Ureter (tissue), 1 donor: ENCODE measurements around the gene FOXD3. TPM values are rescaled to one million over a fixed set of nuclear protein-coding genes. Genes with fewer than 3 reads are reported as not detected.

Source experiments
- DNase-seq: peaks from one replicate; pipeline ENCODE4 v3.0.0-alpha.2; 2020; ENCODE audit warnings: low spot score
- total RNA-seq: library from RNA; stranded (reverse); gene quantifications from one replicate; pipeline ENCODE4 v1.2.4, GENCODE V29; 2023
- donor health status: DM: yes; HTN: yes; CAD: no.

FOXD3 gene
- total RNA-seq: not detected

GRCh38 chr1:63322114-63322943 lies at the start of gene FOXD3:
Gene FOXD3, plus strand, starts transcription at chr1:63322567. Its CDS starts 492 bp downstream, at chr1:63323059.
- no peak for DNase-seq

GRCh38 chr1:63272811-63273210 lies 49.6 kb upstream of the FOXD3 start:
- no peak for DNase-seq

- DNase-seq: no peak
Observed at GRCh38 chr1:63274371-63274770, 48.0 kb upstream of the FOXD3 start.

- DNase-seq: no peak
Observed at GRCh38 chr1:63274979-63275378, 47.4 kb upstream of the FOXD3 start.

GRCh38 chr1:63276624-63277023 lies 45.7 kb upstream of the FOXD3 start:
- DNase-seq: no peak

GRCh38 chr1:63277195-63278192 lies 44.9 kb upstream of the FOXD3 start:
- DNase-seq: no peak

GRCh38 chr1:63281753-63282152 lies 40.6 kb upstream of the FOXD3 start:
- DNase-seq: no peak

GRCh38 chr1:63289135-63289534 lies 33.2 kb upstream of the FOXD3 start:
- DNase-seq: no peak

GRCh38 chr1:63294803-63295594 lies 27.4 kb upstream of the FOXD3 start:
- no peak for DNase-seq

GRCh38 chr1:63304410-63304809 lies 18.0 kb upstream of the FOXD3 start:
- no peak for DNase-seq

- no peak for DNase-seq
Observed at GRCh38 chr1:63305043-63305442, 17.3 kb upstream of the FOXD3 start.

GRCh38 chr1:63307196-63307794 lies 15.1 kb upstream of the FOXD3 start:
- DNase-seq: no peak

- DNase-seq: no peak
Observed at GRCh38 chr1:63316598-63316983, 5.8 kb upstream of the FOXD3 start.

- no peak for DNase-seq
Observed at GRCh38 chr1:63316984-63317816, 5.2 kb upstream of the FOXD3 start.

- DNase-seq: no peak
Observed at GRCh38 chr1:63317817-63318152, 4.6 kb upstream of the FOXD3 start.

- DNase-seq: no peak
Observed at GRCh38 chr1:63318201-63318979, 4.0 kb upstream of the FOXD3 start.

GRCh38 chr1:63319046-63320021 lies 3.0 kb upstream of the FOXD3 start:
- DNase-seq: no peak

GRCh38 chr1:63320022-63320721 lies 2.2 kb upstream of the FOXD3 start:
- no peak for DNase-seq
